ENCODE results near the gene UGT2B10.

- no peak for TF ChIP-seq SIN3A (IDR thresholded peaks at IDR 0.05; ENCODE audit: borderline replicate concordance, insufficient read depth, low read length)
- TF ChIP-seq POLR2AphosphoS5 (IDR thresholded peaks at IDR 0.05; ENCODE audit: low read depth, low read length), result no peak
- TF ChIP-seq, protein P1, sequence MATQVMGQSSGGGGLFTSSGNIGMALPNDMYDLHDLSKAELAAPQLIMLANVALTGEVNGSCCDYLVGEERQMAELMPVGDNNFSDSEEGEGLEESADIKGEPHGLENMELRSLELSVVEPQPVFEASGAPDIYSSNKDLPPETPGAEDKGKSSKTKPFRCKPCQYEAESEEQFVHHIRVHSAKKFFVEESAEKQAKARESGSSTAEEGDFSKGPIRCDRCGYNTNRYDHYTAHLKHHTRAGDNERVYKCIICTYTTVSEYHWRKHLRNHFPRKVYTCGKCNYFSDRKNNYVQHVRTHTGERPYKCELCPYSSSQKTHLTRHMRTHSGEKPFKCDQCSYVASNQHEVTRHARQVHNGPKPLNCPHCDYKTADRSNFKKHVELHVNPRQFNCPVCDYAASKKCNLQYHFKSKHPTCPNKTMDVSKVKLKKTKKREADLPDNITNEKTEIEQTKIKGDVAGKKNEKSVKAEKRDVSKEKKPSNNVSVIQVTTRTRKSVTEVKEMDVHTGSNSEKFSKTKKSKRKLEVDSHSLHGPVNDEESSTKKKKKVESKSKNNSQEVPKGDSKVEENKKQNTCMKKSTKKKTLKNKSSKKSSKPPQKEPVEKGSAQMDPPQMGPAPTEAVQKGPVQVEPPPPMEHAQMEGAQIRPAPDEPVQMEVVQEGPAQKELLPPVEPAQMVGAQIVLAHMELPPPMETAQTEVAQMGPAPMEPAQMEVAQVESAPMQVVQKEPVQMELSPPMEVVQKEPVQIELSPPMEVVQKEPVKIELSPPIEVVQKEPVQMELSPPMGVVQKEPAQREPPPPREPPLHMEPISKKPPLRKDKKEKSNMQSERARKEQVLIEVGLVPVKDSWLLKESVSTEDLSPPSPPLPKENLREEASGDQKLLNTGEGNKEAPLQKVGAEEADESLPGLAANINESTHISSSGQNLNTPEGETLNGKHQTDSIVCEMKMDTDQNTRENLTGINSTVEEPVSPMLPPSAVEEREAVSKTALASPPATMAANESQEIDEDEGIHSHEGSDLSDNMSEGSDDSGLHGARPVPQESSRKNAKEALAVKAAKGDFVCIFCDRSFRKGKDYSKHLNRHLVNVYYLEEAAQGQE (IDR thresholded peaks at IDR 0.05; ENCODE audit: insufficient read depth in 1 of 2, low read depth in 2 of 2, low read length in 2 of 2), result no peak
Measured at GRCh38 chr4:68803013-68803412, 12.8 kb upstream of the UGT2B10 start.

Data from PFSK-1 (cell line).